SK-N-SH treated with all-trans-retinoic acid at 6 μM for 48 hours (cell line): ENCODE results near the gene CUTA.

Experiments used
- ESRRG ChIP-seq: fragments of 250-450 bp; sonication (Bioruptor Pico); IDR thresholded peaks from 2 replicates; pipeline ENCODE4 v1.6.1; 2021; ENCODE audit warnings: mild to moderate bottlenecking
- GLIS3 ChIP-seq: fragments of 250-450 bp; sonication (Bioruptor Pico); IDR thresholded peaks from 2 replicates; pipeline ENCODE4 v1.5.0; 2020; ENCODE audit warnings: mild to moderate bottlenecking, moderate library complexity
- SNAI2 ChIP-seq: fragments of 250-450 bp; sonication (Bioruptor Pico); IDR thresholded peaks from 2 replicates; pipeline ENCODE4 v1.5.0; 2020; ENCODE audit warnings: mild to moderate bottlenecking, moderate library complexity
- ZFP3 ChIP-seq: fragments of 250-450 bp; sonication (Bioruptor Pico); IDR thresholded peaks from 2 replicates; pipeline ENCODE4 v1.5.0; 2020; ENCODE audit warnings: mild to moderate bottlenecking, moderate library complexity
- TF ChIP-seq, protein P1 (sequence below): fragments of 250-450 bp; sonication (Bioruptor Pico); IDR thresholded peaks from 2 replicates; pipeline ENCODE4 v1.8.0; 2020; ENCODE audit warnings: mild to moderate bottlenecking, moderate library complexity, borderline replicate concordance

DNA sequence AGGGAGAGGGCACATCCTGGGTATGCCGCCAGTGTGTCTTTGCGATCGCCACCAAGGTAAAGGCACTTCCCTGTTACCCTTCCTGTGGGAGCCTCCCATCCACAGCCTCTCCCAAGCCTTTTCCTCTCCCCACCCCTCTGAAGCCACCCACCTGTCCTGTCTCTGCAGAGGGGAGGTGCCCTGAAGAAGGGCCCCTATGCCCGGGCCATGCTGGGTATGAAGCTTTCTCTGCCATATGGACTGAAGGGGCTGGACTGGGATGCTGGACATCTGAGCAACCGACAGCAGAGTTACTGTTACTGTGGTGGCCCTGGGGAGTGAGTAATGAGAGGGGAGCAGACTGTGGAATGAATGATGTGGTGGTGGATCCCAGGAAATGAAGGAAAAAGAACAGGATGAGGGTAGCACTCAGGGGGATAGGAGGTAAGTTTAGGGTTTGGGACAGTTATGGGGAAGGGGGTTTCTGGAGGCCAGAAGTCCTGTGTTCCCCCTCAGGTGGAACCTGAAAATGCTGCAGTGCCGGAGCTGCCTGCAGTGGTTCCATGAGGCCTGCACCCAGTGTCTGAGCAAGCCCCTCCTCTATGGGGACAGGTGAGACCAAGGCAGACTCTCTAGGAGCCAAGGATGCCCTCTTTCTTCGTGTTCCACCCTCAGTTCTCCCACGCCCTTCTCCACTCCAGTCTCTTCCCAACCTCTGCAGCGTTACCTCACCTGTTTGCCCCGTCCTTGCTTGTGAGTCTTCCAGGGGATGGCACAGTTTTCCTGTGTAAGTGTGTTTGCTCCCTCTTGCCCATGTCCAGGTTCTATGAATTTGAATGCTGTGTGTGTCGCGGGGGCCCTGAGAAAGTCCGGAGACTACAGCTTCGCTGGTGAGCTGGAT is 4.4 kb downstream of the CUTA start:
- TF ChIP-seq GLIS3 (CRISPR knock-in tag) = no peak
- no peak for TF ChIP-seq ESRRG (CRISPR knock-in tag)
- no peak for TF ChIP-seq SNAI2 (CRISPR knock-in tag)
- no peak for TF ChIP-seq ZFP3
- TF ChIP-seq, protein P1, sequence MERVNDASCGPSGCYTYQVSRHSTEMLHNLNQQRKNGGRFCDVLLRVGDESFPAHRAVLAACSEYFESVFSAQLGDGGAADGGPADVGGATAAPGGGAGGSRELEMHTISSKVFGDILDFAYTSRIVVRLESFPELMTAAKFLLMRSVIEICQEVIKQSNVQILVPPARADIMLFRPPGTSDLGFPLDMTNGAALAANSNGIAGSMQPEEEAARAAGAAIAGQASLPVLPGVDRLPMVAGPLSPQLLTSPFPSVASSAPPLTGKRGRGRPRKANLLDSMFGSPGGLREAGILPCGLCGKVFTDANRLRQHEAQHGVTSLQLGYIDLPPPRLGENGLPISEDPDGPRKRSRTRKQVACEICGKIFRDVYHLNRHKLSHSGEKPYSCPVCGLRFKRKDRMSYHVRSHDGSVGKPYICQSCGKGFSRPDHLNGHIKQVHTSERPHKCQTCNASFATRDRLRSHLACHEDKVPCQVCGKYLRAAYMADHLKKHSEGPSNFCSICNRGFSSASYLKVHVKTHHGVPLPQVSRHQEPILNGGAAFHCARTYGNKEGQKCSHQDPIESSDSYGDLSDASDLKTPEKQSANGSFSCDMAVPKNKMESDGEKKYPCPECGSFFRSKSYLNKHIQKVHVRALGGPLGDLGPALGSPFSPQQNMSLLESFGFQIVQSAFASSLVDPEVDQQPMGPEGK = no peak
